ENCODE results near the gene CPEB1. TPM values are rescaled to one million over a fixed set of nuclear protein-coding genes. Genes with fewer than 3 reads are reported as not detected.
"Not testable (repeated sequence)": the region's sequence is repeated elsewhere in the genome, so short reads cannot be mapped to it uniquely, and the experiment has no call there.

The CPEB1 gene
- total RNA-seq, 1 donor = not detected

DNA sequence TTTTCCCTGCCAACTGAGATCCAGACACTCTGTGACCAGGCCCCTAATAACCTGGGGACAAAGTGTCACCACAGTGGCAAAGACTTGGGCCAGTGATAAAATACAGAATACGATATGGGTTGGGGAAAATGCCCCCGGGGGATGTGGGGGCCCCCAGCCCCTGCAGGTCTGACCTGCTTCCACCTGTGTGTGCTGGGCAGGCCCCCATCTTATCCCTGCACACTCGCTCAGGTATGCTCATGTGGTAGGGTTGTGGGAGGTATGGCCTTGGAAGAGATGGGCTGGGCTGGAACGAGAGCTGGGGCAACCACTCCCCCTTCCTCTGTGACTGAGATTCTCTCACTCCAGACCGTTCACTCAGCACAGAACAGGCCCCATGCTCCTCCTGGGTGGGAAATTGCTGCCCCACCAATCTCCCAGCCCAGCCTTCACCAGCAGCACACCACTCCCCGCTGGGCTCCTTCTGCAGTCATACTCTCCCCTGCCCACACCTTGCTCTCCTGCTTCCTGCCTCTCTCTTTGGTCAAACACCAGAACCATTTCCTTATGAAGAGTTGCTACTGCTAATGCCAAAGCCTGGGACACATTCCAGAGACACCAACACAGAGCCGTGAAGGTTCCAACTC, 9.6 kb upstream of the CPEB1 start:
- Histone ChIP-seq H3K4me3 (ENCODE audit: low read length) (no peak overlapping the region), H3K9me3 (ENCODE audit: low read depth, low read length) (no peaks in the 10 kb centered on the region), H3K4me1 (ENCODE audit: insufficient read depth, low read length) (no peaks in the 10 kb centered on the region), H3K27me3 (ENCODE audit: insufficient read depth, low read length) (peaks cover 2% of the 10 kb centered on the region)

DNA sequence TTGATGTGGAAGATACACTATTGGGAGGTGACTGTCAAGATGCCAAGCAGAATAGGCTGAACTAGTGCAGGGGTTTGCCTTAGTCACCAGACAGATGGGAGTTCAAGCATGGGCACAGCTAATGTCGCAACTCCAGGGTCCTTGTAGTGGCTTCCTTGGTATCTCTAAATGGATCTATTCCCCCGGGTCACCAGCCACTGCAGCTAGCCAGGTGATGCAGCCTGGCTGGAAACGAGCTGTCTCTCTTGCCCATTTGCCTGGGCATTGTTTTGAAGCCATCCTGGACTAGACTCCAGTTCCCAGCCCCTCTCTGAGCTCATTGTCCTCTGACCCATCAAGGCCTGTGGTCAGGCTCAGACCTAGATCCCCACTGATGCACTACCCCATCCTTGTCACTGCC, 8.4 kb upstream of the CPEB1 start:
- peaks cover 2% of the 10 kb centered on the region for H3K27me3 ChIP-seq (ENCODE audit: insufficient read depth, low read length)
- H3K9me3 ChIP-seq (ENCODE audit: low read depth, low read length) = no peaks in the 10 kb centered on the region
- H3K4me1 ChIP-seq (ENCODE audit: insufficient read depth, low read length) = no peaks in the 10 kb centered on the region
- no peak overlapping the region for H3K4me3 ChIP-seq (ENCODE audit: low read length)

DNA sequence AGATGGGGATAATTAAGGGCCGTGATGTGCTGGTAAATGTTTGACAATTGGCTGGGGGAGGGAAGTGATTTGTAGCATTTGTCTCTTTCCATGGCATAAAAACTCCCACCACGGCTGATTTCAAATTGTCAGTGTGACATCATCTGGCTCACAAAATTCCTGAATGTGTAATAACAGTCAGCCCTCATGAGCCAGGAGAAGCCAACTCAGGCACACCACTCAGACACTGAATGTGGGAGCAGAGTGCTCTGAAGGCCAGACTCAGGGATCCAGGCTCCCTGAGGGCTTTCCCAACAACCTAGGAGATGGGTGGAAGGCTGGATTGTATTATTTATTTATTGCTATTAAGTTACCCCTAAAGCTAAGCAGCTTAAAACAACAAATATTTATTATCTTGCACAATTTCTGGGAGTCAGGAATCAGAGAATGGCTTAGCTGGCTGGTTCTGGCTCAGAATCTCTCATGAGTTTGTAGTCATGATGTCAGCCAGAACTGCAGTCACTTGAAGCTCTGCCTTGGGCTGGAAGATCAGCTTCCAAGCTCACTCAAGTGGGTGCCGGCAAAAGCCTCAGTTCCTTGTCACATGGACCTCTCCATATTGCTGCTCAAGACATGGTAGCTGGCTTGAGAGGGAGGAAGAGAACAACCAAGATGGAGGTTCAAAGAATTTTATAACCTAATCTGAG, 6.5 kb upstream of the CPEB1 start:
- H3K4me1 ChIP-seq (ENCODE audit: insufficient read depth, low read length) = no peaks in the 10 kb centered on the region
- H3K27me3 ChIP-seq (ENCODE audit: insufficient read depth, low read length) = peaks cover 14% of the 10 kb centered on the region
- H3K9me3 ChIP-seq (ENCODE audit: low read depth, low read length) = no peaks in the 10 kb centered on the region
- H3K4me3 ChIP-seq (ENCODE audit: low read length) = no peak overlapping the region

DNA sequence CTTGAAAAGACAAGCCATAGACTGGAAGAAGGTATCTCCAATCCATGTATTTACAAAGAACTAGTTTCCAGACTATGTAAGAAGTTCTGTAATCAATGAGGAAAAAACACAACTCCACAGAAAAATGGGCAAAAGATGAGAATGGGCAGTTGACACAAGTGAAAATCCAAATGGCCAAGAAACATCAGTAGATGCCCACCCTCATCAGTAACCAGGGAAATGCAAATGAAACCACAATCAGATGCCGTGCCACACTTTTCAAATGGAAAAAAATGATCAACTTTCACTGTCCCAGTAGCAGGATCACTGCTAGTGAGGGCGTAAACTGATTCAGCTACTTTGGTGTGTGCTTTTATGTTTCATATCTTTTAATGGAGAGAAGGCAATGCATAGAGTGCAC, 4.5 kb upstream of the CPEB1 start:
- H3K4me3 ChIP-seq (ENCODE audit: low read length) = no peak overlapping the region
- H3K27me3 ChIP-seq (ENCODE audit: insufficient read depth, low read length) = peaks cover 26% of the 10 kb centered on the region
- no peaks in the 10 kb centered on the region for H3K9me3 ChIP-seq (ENCODE audit: low read depth, low read length)
- peaks cover 7% of the 10 kb centered on the region for H3K4me1 ChIP-seq (ENCODE audit: insufficient read depth, low read length)

DNA sequence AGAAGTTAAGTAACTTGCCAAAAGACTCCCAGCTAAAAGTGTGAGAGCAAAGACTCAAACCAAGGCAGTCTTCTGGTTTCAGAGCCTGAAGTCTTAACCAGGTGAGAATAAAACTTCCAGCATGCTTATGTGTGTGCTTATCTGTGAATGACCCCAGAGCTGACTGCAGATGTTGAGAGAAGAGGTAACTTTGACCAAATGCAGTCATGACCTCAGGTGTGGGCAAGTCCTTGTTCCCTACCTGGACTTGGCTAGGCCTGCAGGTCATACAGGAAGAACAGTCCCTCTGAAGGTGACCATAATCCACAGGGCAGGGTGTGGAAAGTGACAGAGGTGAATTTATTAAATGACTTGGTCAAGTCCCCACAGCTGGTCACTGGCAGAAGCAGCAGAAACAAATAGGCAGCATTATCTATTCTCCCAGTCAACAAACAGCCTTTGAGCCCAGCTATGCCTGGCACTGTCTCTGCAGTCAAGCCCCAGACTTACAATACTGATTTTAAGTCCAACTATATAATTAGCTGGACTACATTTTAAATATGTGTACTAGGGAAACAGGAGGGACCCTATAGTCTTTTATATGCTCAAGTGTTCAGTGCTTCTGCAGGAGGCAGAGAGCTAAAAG, 3.0 kb upstream of the CPEB1 start:
- Histone ChIP-seq H3K4me1 (ENCODE audit: insufficient read depth, low read length) (peaks cover 12% of the 10 kb centered on the region), H3K27me3 (ENCODE audit: insufficient read depth, low read length) (peaks cover 40% of the 10 kb centered on the region), H3K4me3 (ENCODE audit: low read length) (no peak overlapping the region), H3K9me3 (ENCODE audit: low read depth, low read length) (no peaks in the 10 kb centered on the region)

DNA sequence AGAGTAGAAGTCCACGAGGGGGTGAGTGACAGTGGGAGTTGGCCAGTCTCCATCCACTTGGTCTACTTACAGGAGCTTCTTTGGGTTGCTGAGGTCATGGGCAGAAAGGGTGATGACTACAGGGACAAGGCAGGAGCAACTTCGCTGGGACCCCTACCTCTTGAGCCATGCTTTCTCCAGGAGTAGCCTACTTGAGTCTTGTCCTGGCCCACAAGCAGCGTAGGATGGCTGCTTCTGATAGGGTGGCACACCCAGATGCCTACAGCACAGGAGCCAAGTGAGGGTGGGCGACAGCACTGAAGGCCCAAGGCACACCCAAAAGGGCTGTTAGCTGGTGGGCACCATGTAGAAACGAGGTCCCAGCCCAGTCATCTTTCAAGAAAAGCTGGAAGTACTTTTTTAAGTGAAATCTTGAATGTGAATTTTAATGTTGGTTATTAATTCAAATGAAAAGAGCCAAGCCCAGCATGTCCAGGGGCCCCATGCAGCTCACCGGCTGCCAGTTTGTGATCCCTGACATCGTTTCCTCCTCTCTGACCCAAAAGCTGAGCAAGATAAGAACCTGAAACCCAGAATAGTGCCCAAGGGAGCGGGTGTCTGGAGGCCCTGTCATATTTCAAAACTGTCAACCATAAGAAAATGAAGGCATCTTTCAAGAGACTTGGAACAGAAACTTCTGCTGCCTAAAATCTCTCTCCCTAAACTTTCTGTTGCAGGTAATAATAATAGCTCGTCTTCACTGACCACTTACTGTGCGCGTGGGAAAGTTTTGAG, 2.2 kb upstream of the CPEB1 start:
- Histone ChIP-seq H3K9me3 (ENCODE audit: low read depth, low read length) (no peaks in the 10 kb centered on the region), H3K4me3 (ENCODE audit: low read length) (no peak overlapping the region), H3K27me3 (ENCODE audit: insufficient read depth, low read length) (peaks cover 48% of the 10 kb centered on the region), H3K4me1 (ENCODE audit: insufficient read depth, low read length) (peaks cover 12% of the 10 kb centered on the region)

DNA sequence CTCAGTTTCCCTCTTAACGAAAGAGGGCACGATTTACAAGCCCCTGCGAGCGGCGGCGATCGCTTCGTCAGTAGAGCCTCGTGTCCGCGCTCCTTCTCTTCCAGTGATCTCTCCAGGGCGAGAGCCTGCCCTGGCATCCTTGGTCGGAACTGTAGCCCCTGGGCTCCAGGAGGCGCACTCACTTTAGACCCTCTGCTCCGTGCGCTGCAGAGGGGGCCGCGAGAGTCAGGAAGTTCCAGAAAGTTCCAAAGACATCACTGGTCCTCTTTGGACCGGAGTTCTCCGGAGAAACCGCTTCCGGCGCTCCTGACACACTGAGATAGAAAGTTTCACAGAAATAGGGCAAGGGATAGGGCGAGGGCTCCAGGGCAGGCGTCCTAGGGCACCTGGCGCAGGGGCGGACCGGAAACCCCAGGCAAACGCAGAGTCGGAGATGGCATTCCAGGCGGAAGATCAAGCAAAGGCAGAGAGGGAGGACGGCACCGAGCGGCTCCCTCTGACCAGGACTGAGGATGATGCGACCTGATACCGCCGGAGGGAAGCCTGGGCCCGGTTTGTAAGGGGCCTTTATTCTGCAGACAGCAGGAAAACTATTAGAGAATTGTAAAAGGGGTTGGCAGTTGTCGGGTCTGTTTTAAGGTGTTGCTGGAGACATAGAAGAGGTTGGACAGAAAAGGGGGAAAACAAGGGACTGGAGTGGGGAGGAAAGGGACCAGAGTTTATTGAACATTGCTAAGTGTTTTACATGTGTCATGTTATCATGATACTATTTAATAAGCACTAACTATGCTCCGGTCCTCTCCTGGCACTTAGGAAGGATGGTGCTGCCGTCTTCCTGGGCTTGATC, 1.3 kb upstream of the CPEB1 start:
- no peaks in the 10 kb centered on the region for H3K9me3 ChIP-seq (ENCODE audit: low read depth, low read length)
- peaks cover 55% of the 10 kb centered on the region for H3K27me3 ChIP-seq (ENCODE audit: insufficient read depth, low read length)
- H3K4me1 ChIP-seq (ENCODE audit: insufficient read depth, low read length) = peaks cover 12% of the 10 kb centered on the region
- no peak overlapping the region for H3K4me3 ChIP-seq (ENCODE audit: low read length)

DNA sequence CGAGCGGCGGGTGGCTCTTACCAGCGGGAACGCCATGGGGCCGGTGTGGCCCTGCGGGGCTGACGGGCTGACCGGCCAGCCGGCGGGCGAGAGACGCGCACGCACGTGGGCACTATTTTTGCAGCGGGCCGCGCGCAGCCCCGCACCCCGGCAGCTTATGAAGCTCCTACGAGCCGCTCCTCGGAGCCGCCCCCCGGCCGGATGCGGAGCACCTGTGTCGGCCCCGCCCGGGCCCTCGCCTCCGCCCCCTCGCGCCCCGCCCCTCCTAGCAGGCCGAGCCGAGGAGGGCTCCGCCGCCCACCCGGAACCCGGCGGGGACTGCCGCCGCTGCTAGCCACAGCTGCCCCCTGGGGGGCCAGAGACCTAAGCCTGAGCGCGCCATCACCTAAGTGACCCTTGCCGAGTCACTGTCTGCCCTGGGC, 683 bp upstream of the CPEB1 start:
- Histone ChIP-seq H3K9me3 (ENCODE audit: low read depth, low read length) (no peaks in the 10 kb centered on the region), H3K27me3 (ENCODE audit: insufficient read depth, low read length) (peaks cover 60% of the 10 kb centered on the region), H3K4me1 (ENCODE audit: insufficient read depth, low read length) (peaks cover 12% of the 10 kb centered on the region), H3K4me3 (ENCODE audit: low read length) (peak overlapping the region; percentile 27)

DNA sequence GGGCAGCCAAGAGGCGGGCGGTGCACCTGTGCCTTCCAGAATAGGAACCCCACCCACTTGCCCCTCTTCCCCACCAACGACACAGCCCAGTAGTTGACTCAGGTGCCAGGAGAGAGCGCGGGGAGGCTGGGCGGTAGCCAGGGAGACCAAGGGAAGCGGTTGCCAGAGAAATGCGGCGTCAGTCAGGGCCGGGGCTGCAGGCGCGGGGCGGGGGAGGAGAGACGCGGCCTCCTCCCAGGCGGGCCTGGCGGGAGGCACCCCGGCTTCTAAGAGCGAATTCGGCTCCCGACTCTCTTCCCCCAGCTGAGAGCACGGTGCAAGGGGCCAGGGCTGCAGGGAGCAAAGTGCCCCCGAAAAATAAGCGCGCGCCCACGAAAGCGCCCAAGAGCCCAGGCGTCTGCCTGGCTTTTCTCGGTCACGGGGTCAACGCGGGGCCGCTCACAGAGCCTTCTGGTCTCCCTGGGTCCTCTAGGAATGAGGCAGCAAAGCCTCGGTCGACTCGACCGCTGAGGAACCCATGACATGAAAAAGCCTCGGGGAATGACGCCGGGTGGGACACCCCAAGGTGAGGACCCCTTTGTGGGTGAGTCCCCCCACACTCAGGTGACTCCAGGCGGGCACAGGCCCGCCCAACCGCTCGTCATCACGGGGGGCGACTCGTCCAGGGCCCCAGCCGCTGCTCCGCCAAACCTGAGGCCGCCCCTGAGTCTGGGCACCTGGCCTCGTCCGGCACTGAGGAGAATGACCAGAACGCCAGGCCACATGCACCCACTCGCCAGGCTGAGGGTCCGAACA, 716 bp downstream of the CPEB1 start:
- Histone ChIP-seq H3K27me3 (ENCODE audit: insufficient read depth, low read length) (peaks cover 74% of the 10 kb centered on the region), H3K4me3 (ENCODE audit: low read length) (no peak overlapping the region), H3K9me3 (ENCODE audit: low read depth, low read length) (no peaks in the 10 kb centered on the region), H3K4me1 (ENCODE audit: insufficient read depth, low read length) (peaks cover 12% of the 10 kb centered on the region)

DNA sequence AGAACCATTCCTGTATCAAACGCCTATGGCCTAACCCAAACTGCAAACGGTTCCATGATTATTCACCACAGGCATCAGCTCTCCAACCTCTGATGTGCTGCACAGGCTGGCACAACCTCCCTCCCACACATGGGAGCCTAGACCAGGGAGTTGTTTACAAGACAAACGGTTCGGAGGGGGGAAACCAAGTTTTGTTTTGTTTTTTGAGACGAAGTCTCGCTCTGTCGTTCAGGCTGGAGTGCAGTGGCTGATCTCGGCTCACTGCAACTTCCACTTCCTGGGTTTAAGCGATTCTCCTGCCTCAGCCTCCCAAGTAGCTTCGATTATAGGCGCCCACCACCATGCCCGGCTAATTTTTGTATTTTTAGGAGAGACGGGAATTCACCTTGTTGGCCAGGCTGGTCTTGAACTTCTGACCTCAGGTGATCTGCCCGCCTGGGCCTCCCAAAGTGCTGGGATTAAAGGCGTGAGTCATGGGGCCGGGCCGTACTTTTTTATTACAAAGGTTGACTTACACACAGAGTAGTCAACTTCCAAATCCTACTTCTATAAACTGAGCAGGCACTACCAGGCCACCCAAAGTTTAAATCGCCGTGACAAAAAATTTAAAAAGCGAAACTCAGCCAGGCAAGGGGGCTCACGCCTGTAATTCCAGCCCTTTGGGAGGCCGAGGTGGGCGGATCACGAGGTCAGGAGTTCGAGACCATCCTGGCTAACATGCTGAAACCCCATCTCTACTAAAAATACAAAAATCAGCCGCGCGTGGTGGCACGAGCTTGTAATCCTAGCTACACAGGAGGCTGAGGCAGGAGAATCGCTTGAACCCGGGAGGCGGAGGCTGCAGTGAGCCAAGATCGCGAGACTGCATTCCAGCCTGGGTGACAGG, 2.0 kb downstream of the CPEB1 start:
- Histone ChIP-seq H3K4me1 (ENCODE audit: insufficient read depth, low read length) (peaks cover 12% of the 10 kb centered on the region), H3K27me3 (ENCODE audit: insufficient read depth, low read length) (peaks cover 85% of the 10 kb centered on the region)
- not testable (repeated sequence) for H3K9me3 ChIP-seq (ENCODE audit: low read depth, low read length); H3K4me3 ChIP-seq (ENCODE audit: low read length)

DNA sequence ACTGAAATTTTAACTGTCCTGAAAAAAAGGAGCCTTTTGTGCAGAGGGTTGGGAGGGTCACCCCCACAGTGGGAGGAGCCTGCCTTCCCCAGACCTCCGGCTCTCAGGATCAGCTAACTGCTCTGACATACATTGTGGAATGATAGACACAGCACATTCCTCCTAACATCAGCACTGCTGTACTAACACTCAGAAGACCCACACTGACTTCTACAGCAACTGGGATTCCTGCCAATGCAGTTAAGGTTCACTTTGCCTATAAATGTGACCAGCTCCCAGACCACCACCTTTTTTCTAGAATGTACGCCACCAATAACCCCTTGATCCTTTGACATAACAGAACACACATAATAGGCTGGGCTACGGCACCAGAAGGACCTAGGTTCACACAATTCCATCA, 3.2 kb downstream of the CPEB1 start:
- Histone ChIP-seq H3K27me3 (ENCODE audit: insufficient read depth, low read length) (peaks cover 84% of the 10 kb centered on the region), H3K9me3 (ENCODE audit: low read depth, low read length) (no peaks in the 10 kb centered on the region), H3K4me3 (ENCODE audit: low read length) (no peak overlapping the region), H3K4me1 (ENCODE audit: insufficient read depth, low read length) (peaks cover 12% of the 10 kb centered on the region)

DNA sequence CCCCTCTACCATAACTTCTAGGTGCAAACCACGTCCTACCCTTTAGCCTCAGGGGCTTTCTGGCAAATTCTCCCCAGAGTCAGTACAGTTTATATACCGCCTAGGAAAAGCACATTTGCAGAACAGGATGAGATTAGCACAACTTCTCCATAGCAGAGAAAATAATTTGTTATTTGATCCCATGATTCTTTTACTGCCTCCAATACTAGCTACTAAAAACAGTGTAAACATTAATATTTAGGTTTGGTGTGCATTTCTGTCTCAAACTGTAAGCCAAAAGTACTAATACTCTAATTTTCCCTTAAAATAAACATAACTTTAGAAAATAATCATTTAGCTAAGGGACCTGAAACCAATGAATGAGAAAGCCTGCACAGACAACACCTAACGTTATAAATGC, 4.5 kb downstream of the CPEB1 start:
- Histone ChIP-seq H3K4me1 (ENCODE audit: insufficient read depth, low read length) (peaks cover 12% of the 10 kb centered on the region), H3K27me3 (ENCODE audit: insufficient read depth, low read length) (peaks cover 79% of the 10 kb centered on the region), H3K4me3 (ENCODE audit: low read length) (no peak overlapping the region), H3K9me3 (ENCODE audit: low read depth, low read length) (no peaks in the 10 kb centered on the region)

DNA sequence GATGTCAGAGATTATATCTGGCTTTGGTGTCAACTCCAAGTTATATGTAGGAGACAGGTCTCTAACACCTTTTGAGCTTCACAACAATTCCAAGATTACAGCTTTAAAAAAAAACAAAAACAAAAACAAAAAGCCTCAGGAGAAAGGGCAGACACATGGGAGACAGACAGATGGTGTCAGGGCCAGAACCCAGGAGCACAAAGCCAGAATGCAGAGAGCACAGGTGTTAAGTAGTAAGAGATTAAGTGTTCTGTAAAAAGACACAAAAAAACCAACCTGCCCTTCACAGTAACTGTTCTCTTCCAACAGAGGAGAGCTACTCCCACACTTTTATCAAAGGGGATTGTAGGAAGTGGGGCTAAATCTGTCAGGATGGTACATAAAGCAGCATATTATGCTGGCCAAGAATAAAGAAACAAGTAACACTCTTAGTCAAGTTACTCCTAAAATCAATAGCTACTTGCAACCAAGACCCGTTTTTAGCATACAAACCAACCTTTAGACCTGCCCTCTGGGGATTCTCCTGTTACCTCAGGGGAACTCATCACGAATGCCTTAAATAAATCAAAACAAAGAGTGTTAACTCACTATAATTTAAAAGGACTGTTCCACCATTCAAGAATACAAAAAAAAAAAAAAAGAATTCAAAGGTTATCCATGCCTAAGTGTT, 5.9 kb downstream of the CPEB1 start:
- Histone ChIP-seq H3K4me1 (ENCODE audit: insufficient read depth, low read length) (peaks cover under 1% of the 10 kb centered on the region), H3K9me3 (ENCODE audit: low read depth, low read length) (no peaks in the 10 kb centered on the region), H3K27me3 (ENCODE audit: insufficient read depth, low read length) (peaks cover 69% of the 10 kb centered on the region), H3K4me3 (ENCODE audit: low read length) (no peak overlapping the region)

Data from mononuclear cell (primary cell).